ENCODE measurements around the gene FOXB1.

FOXB1 gene

GRCh38 chr15:59999612-60000112, 4.4 kb upstream of the FOXB1 start:
- no peak for DNase-seq (ENCODE audit: low read depth)
- H3K4me3 ChIP-seq (ENCODE audit: low read length): no peak overlapping the region
- TF ChIP-seq CTCF (conservative IDR thresholded peaks at IDR 0.05; ENCODE audit: low read length): no peak

- no peak overlapping the region for H3K4me3 ChIP-seq (ENCODE audit: low read length)
- DNase-seq (ENCODE audit: low read depth): no peak
- TF ChIP-seq CTCF (conservative IDR thresholded peaks at IDR 0.05; ENCODE audit: low read length): no peak
Observed at GRCh38 chr15:60000113-60000823, 3.8 kb upstream of the FOXB1 start.

GRCh38 chr15:60000824-60001609, 3.1 kb upstream of the FOXB1 start:
- DNase-seq (ENCODE audit: low read depth): no peak
- H3K4me3 ChIP-seq (ENCODE audit: low read length): no peak overlapping the region
- no peak for TF ChIP-seq CTCF (conservative IDR thresholded peaks at IDR 0.05; ENCODE audit: low read length)

- no peak for TF ChIP-seq CTCF (conservative IDR thresholded peaks at IDR 0.05; ENCODE audit: low read length)
- DNase-seq (ENCODE audit: low read depth): no peak
- H3K4me3 ChIP-seq (ENCODE audit: low read length): no peak overlapping the region
Observed at GRCh38 chr15:60001610-60002527, 2.2 kb upstream of the FOXB1 start.

- H3K4me3 ChIP-seq (ENCODE audit: low read length): no peak overlapping the region
- TF ChIP-seq CTCF (conservative IDR thresholded peaks at IDR 0.05; ENCODE audit: low read length): no peak
- DNase-seq (ENCODE audit: low read depth): no peak
Observed at GRCh38 chr15:60002528-60003218, 1.4 kb upstream of the FOXB1 start.

- no peak for TF ChIP-seq CTCF (conservative IDR thresholded peaks at IDR 0.05; ENCODE audit: low read length)
- H3K4me3 ChIP-seq (ENCODE audit: low read length): no peak overlapping the region
- DNase-seq (ENCODE audit: low read depth): no peak
Observed at GRCh38 chr15:60003243-60004008, 685 bp upstream of the FOXB1 start.

All from AG10803 (cell line).